Fibroblast of lung (primary cell): ENCODE measurements around the gene IHH. TPM values are rescaled to one million over a fixed set of nuclear protein-coding genes. Genes with fewer than 3 reads are reported as not detected.

ENCODE experiments used
- DNase-seq, 2 donors: peaks; one replicate each; pipeline versions ENCODE4 v3.0.0 to v3.0.0-alpha.2; 2010; ENCODE audit warnings: low read depth in 2 of 2
- H2AFZ ChIP-seq: 2 replicates; pipeline ENCODE4 v1.5.1; 2012; ENCODE audit warnings: low read length, control low read depth, inconsistent platforms
- H3K27ac ChIP-seq: 2 replicates; pipeline ENCODE4 v1.5.1; 2011; ENCODE audit warnings: low read length, control low read depth; ENCODE audit not compliant: insufficient read depth
- H3K27me3 ChIP-seq: 2 replicates; pipeline ENCODE4 v1.5.1; 2011; ENCODE audit warnings: mild to moderate bottlenecking, low read length; ENCODE audit not compliant: control insufficient read depth, insufficient read depth
- H3K36me3 ChIP-seq: 2 replicates; pipeline ENCODE4 v1.5.1; 2011; ENCODE audit warnings: low read length; ENCODE audit not compliant: control insufficient read depth, insufficient read depth
- H3K4me1 ChIP-seq: 2 replicates; pipeline ENCODE4 v1.5.1; 2011; ENCODE audit warnings: low read length; ENCODE audit not compliant: control insufficient read depth, insufficient read depth; ENCODE audit errors: extremely low read depth
- H3K4me2 ChIP-seq: 2 replicates; pipeline ENCODE4 v1.5.1; 2011; ENCODE audit warnings: low read length, control low read depth; ENCODE audit not compliant: insufficient read depth; ENCODE audit errors: extremely low read depth
- H3K4me3 ChIP-seq, 4 experiments: fragments of 200-600 bp in 1 of 4; sonication (generic) in 1 of 4; replicated peaks in 1 of 4; 2 replicates each; pipeline ENCODE4 v1.5.1; 2011 to 2016; ENCODE audit warnings: low read length in 4 of 4, low read depth in 3 of 4, mild to moderate bottlenecking in 3 of 4, control low read depth in 2 of 4, inconsistent platforms in 1 of 4, mixed read lengths in 1 of 4; ENCODE audit not compliant: insufficient read depth in 1 of 4; ENCODE audit errors: control extremely low read depth in 1 of 4
- H3K79me2 ChIP-seq: 2 replicates; pipeline ENCODE4 v1.5.1; 2012; ENCODE audit warnings: mild to moderate bottlenecking, low read length, inconsistent platforms; ENCODE audit not compliant: control insufficient read depth, insufficient read depth
- H3K9ac ChIP-seq: 2 replicates; pipeline ENCODE4 v1.5.1; 2011; ENCODE audit warnings: mild to moderate bottlenecking, low read length, control low read depth; ENCODE audit not compliant: insufficient read depth
- H3K9me3 ChIP-seq: 2 replicates; pipeline ENCODE4 v1.5.1; 2012; ENCODE audit warnings: low read depth, low read length; ENCODE audit not compliant: control insufficient read depth, insufficient read depth
- H4K20me1 ChIP-seq: 2 replicates; pipeline ENCODE4 v1.5.1; 2011; ENCODE audit warnings: low read length; ENCODE audit not compliant: control insufficient read depth, insufficient read depth; ENCODE audit errors: extremely low read depth
- CTCF ChIP-seq, 2 donors: IDR thresholded peaks in 1 of 2; conservative IDR thresholded peaks in 1 of 2; 1 replicate in 1 of 2; 2 replicates in 1 of 2; pipeline ENCODE4 v1.5.1; 2011 to 2012; ENCODE audit warnings: low read length in 2 of 2, control low read depth in 1 of 2, inconsistent platforms in 1 of 2, low read depth in 1 of 2, mild to moderate bottlenecking in 1 of 2
- EZH2 ChIP-seq: IDR thresholded peaks from 2 replicates; pipeline ENCODE4 v1.5.1; 2012; ENCODE audit warnings: low read length, control low read depth, mild to moderate bottlenecking; ENCODE audit errors: missing control alignments
- polyA plus RNA-seq, 2 donors: library from polyadenylated mRNA; depleted of rRNA in 1 of 2; stranded (reverse) in 1 of 2; unstranded in 1 of 2; fragments of >200 nt; gene quantifications; 2 replicates each; pipeline ENCODE4 v1.2.1, GENCODE V29; 2011 to 2012; ENCODE audit warnings: missing spikeins in 1 of 2
- total RNA-seq: library from RNA; depleted of rRNA; stranded (reverse); fragments of >200 nt; gene quantifications from 2 replicates; pipeline ENCODE4 v1.2.1, GENCODE V29; 2014

Gene IHH
- total and polyA plus RNA-seq, 2 donors (not counting 1 experiment from before 2014, with no cell fraction given) = not detected

- Histone ChIP-seq H3K9ac (no peak overlapping the region), H2AFZ (no peak overlapping the region), H3K36me3 (no peaks in the 10 kb centered on the region), H3K27ac (no peak overlapping the region), H3K27me3 (no peaks in the 10 kb centered on the region), H4K20me1 (no peaks in the 10 kb centered on the region), H3K4me2 (no peak overlapping the region), H3K9me3 (no peaks in the 10 kb centered on the region), H3K4me1 (no peaks in the 10 kb centered on the region), H3K79me2 (no peaks in the 10 kb centered on the region), H3K4me3 (no peak overlapping the region)
- no peak for TF ChIP-seq EZH2
- no peak for TF ChIP-seq CTCF (conservative IDR thresholded peaks at IDR 0.05 in 1 of 2, IDR thresholded peaks at IDR 0.05 in 1 of 2; ENCODE audit: low read depth in 1 of 2, low read length in 2 of 2)
- DNase-seq = peak in 1 of 2 donors; percentile 41
These were observed 21.7 kb upstream of the IHH start for GRCh38 chr2:219082332-219082958.

- Histone ChIP-seq H3K4me1 (no peaks in the 10 kb centered on the region), H3K27me3 (no peaks in the 10 kb centered on the region), H3K4me3 (no peak overlapping the region), H3K9ac (no peak overlapping the region), H3K27ac (no peak overlapping the region), H2AFZ (no peak overlapping the region), H4K20me1 (no peaks in the 10 kb centered on the region), H3K9me3 (no peaks in the 10 kb centered on the region), H3K4me2 (no peak overlapping the region), H3K79me2 (no peaks in the 10 kb centered on the region), H3K36me3 (peaks cover 3% of the 10 kb centered on the region)
- TF ChIP-seq CTCF (conservative IDR thresholded peaks at IDR 0.05 in 1 of 2, IDR thresholded peaks at IDR 0.05 in 1 of 2; ENCODE audit: low read depth in 1 of 2, low read length in 2 of 2) (no peak), EZH2 (no peak)
- no peak for DNase-seq
These were observed 21.1 kb upstream of the IHH start for GRCh38 chr2:219081701-219082331.

- Histone ChIP-seq H4K20me1 (no peaks in the 10 kb centered on the region), H3K4me1 (no peaks in the 10 kb centered on the region), H3K27ac (no peak overlapping the region), H3K27me3 (no peaks in the 10 kb centered on the region), H2AFZ (no peak overlapping the region), H3K79me2 (no peaks in the 10 kb centered on the region), H3K9ac (no peak overlapping the region), H3K4me3 (no peak overlapping the region), H3K36me3 (peaks cover 3% of the 10 kb centered on the region), H3K4me2 (no peak overlapping the region), H3K9me3 (no peaks in the 10 kb centered on the region)
- TF ChIP-seq EZH2 = no peak
- no peak for TF ChIP-seq CTCF (conservative IDR thresholded peaks at IDR 0.05 in 1 of 2, IDR thresholded peaks at IDR 0.05 in 1 of 2; ENCODE audit: low read depth in 1 of 2, low read length in 2 of 2)
- DNase-seq = no peak
These were observed 20.4 kb upstream of the IHH start for GRCh38 chr2:219081096-219081495.
